GM19023 (cell line): Measurements from ENCODE around the gene CHD9.
"Not testable (repeated sequence)": the region's sequence is repeated elsewhere in the genome, so short reads cannot be mapped to it uniquely, and the experiment has no call there.

Experiments
- ATAC-seq: cut with Tn5 transposase; IDR thresholded peaks from one replicate; pipeline ENCODE4 v1.9.1; 2021; ENCODE audit warnings: mild to moderate bottlenecking, moderate library complexity; ENCODE audit not compliant: unreplicated experiment

Gene CHD9

DNA sequence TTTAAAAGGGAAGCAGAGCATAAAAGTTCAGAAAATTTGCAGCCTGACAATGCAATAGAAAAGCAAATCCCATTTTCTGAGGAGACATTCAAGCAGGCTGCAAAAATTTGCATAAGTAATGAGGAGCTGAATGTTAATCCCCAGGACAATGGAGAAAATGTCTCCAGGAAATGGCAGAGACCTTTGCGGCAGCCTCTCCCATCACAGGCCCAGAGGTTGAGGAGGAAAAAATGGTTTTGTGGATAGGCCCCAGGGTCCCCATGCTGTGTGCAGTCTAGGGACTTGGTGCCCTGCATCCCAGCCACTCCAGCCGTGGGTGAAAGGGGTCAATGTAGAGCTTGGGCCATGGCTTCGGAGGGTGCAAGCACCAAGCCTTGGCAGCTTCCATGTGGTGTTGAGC, 19.5 kb downstream of the CHD9 start:
- ATAC-seq: not testable (repeated sequence)

DNA sequence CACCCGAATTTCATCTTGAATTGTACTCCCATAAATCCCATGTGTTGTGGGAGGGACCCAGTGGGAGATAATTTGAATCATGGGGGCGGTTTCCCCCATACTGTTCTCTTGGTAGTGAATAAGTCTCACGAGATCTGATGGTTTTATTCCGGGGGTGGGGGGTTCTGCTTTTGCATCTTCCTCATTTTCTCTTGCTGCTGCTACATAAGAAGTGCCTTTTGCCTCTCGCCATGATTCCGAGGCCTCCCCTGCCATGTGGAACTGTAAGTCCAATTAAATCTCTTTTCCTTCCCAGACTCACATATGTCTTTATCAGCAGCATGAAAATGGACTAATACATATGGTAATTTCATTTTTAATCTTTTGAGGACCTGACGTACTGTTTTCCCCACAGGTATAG, 20.7 kb downstream of the CHD9 start:
- not testable (repeated sequence) for ATAC-seq

DNA sequence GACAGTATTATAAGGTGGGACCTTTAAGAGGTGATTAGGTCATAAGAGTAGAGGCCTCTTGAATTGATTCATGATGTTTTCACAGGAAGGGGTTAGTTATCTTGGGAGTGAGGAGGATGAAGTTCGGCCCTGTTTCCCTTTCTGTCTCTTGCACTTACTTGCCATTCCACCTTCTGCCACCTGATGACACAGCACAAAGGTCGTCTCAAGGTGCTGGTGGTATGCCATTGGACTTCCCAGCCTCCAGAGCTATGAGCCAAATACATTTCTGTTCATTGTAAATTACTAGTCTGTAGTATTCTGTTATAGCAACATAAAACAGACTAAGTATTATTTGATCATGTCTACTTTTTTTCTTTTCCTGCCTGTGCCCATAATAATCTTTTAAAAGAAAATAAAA, 23.5 kb downstream of the CHD9 start:
- no peak for ATAC-seq

DNA sequence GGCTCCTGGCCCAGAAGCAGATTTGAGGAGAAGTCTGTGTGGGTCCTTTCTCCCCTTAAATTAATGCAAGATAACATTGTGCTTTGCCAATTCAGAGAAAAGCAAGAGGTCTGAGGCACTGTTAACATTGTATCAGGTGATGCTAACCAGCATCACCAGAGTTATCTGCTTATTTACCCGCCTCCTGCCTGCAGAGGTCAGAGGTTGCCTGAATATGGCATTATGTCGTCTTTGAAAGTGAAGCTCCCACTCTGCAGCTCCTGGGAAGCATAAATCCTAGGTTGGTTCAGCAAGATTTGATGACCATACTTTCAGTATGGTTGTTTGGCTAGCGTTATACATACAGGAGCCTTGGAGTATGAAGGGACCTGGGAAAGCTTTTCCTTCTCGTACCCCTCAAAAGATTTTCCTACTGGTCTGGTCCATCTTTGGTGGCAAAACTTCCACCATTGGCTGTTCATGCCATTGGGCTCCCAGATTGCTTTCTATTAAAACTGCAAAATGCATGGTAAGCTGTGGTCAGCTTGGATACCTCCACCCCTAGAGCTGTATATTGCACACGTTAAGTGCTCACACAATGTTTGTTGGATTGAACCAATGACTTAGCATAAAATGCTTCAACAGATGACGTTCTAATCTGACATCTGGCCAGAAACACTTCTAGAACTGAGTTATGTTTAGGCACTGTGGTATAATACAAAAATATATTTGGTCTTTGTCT, 24.1 kb downstream of the CHD9 start:
- ATAC-seq: no peak

DNA sequence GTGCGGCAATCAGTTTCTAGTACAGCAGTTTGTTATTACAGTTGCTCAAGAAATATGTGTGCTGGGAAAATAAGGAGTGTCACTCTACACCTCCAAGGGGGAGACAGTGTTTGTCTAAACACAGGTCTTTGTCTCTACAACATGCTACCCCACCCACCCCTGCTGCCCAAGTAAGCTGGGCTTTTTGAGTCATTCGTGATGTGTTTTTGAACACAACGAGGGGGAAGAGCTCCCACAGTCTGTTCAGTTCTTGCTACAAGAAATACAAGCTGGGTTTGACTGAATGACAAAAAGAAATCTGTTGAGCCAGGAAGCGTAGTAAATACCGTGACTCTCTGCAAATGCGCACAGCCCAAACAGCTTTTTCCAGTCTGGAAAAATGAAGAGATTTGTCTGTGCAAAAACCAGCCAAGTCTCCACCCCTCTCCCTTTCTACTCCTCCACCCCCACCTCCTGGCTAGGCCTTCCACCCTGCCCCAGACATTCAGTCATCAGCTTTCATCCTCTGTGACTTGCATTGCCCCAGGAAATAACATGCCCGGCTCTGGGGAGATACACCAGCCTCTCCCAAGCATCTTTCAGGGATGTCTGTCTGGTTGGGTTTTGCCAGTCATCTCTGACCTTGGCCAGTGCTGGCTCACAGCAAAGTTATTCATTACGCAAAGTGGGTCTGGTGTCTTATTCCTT, 25.7 kb downstream of the CHD9 start:
- ATAC-seq: no peak

DNA sequence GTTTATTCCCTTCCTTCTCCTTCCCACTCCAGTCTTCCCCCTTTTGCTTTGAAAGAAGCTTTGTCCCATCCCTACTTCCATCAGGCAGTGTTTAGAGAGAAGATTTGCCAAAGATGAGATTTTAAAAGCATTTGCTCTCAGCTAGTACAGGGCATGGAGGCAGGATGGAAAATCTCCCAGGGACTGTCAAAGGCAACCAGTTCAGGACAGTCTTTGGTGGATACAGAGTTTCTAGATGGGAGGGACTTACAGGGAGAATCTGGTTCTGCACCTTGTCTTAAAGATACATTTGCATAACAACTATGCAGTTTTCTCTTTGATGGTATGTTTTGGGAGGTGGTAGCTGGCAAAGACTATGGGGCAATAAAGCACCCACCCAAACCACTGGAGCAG, 26.2 kb downstream of the CHD9 start:
- no peak for ATAC-seq

DNA sequence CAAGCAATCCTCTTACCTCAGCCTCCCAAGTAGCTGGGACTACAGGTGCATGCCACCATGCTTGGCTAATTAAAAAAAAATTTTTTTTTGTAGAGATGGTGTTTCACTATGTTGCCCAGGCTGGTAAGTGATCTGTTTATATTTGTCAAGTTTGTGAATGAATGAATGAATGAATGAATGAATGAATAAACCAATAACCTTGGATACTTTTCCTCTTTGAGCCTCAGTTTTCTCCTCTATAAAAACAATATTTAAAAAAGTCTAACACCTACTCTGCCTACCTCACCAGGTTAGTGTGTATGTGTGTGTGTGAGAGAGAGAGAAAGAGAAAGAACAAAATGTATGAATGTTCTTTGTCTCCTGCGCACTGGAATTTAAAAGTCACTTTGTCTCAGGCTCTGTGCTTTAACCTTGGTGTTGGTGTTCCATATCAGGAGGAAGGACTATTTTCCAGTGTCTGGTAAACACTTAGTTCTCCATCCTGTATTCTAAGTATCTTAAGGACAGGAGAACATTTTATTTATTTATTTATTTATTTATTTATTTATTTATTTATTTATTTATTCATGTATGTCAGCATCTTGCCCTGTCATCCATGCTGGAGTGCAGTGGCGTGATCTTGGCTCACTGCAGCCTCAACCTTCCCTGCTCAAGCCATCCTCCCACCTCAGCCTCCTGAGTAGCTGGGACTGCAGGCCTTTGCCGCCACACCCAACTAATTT, 27.1 kb downstream of the CHD9 start:
- no peak for ATAC-seq

DNA sequence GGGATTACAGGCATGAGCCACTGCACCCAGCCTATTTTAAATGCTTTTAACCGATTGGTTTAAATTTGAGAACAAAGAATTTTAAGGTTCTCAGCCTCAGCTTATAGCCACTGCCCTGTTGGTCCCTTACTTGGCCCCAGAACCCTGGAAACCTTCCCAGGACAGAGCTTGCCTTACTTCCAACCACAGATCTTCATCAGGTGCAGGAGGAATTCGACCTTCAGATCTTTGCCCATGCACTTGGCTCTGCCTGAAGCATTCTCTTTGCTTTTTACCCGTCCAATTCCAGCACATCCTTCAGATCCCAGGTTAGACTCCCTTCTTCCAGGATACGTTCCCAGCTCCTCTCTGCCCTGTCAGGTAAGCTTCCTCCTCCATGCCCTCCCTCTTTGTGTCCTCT, 27.7 kb downstream of the CHD9 start:
- no peak for ATAC-seq

DNA sequence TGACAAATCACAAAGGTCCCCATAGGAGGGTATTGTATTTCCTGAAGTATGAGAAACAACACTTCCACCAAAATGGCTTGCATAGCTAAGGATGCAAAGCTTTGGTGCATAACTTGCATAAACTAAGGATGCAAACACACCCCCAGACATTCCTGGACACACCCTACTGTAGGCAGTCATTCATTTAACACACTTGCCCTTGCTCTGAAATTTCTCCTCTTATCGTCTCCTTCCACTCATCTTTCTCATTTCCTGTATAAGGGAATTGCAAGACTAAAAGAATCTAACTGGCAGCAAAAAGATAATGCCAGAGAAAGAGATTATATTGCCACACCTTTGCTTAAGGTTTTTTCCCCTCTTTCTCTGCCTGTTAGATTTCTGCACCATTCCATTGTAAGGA, 28.3 kb downstream of the CHD9 start:
- ATAC-seq: no peak

DNA sequence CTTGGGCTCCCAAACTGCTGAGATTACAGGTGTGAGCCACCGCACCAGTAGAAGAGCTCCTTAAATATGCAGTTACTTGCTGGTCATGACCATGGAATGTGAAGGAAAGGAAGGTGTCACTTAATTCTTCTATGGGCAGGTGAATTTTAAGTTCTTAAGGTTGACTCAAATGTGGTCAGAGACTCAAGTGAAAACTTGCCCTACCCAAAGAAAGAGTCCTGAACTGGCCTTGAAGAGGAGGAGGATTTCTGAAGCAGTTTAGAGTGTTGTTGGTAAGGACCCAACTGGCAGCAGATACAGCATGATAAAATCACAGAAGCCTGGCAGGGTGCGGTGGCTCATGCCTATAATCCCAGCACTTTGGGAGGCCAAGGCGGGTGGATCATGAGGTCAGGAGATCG, 29.4 kb downstream of the CHD9 start:
- ATAC-seq: no peak

DNA sequence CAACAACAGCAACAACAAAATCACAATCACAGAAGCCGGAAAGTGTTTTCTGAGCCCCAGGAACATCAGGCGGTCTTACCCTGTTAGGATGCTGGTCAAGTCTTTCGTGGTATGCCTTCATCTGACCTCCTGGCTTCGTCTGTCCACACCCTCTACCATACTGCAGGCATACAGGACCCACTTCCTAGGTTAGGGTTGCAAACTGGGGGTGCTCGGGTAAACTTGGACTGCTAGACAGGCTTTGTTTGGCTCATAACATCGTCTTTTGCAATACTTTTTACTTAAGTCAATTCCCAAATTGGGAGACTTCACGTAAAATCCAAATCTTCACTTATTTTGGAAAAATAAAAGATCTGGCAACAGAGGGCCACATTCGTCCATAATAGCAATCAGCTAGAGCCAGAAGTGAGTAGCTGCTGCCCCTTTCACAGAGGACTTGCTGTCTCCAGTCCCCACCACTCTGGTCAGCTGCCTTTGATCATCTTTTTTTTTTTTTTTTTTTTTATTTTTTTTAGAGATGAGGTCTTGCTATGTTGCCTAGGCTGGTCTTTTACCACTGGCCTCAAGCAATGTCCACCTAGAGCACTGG, 30.0 kb downstream of the CHD9 start:
- no peak for ATAC-seq

DNA sequence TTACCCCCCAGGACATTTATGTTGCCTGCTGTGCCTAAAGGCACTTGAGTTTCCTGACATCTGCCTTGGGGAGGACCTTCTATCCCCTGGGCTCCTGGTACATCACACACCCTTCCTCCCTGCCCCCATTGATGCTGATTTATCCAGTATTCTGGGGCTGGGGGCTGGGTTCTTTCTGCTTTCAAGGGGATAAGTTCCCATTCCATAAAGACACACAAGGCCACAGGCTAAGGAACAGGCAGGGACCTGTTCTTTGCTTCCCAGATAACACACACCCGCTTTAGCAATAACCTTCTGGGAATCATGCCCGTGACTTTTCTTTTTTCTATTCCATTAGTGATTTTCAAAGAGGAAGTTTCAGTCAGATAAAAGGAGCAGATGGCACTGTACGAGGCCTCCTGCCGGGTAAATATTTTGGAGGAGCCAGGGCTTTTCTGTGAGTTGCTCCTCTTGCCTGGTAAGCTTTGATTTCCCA, 30.6 kb downstream of the CHD9 start:
- ATAC-seq: no peak

DNA sequence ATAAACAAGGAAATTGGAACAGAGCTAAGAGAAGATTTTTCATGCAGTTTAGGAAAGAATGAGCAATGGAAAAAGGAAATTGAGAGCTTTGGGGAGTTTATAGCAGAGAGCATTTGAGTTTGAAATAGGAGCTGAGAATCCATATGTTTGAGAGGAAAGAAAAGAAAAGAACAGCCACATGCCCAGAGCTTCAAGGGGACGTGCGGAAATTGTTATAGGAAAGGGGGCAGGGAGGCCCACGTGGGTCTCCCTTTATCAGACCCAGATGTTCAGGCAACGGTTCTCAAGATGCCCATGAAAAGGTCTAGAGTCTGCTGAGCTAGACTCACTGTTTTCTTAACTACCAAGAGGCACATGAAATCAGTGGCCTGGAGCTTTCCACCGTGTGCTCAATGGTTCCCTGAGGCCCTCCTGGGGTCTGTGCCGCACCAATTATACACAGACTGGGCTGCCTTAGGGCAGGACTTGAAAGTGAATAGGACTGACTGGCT, 31.2 kb downstream of the CHD9 start:
- ATAC-seq: no peak

DNA sequence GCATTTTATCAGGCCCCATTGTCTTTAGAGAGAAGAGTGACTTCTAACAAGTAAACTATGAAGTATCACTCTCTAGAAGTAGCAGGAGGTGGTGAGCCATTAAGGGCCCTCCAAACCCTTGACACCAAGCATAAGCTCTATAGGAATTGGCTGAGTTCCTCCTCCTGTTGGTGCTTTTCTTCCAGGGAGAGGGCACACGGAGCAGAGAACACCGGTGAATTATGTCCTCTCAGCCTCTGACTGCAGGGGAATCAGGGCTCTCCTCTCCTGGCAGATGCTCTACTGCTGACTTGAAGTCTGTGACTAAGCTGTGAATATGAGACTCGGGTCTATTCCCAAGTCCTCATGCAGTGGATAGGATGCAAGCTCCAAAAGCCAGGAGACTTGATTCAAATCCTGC, 32.3 kb downstream of the CHD9 start:
- ATAC-seq: no peak

DNA sequence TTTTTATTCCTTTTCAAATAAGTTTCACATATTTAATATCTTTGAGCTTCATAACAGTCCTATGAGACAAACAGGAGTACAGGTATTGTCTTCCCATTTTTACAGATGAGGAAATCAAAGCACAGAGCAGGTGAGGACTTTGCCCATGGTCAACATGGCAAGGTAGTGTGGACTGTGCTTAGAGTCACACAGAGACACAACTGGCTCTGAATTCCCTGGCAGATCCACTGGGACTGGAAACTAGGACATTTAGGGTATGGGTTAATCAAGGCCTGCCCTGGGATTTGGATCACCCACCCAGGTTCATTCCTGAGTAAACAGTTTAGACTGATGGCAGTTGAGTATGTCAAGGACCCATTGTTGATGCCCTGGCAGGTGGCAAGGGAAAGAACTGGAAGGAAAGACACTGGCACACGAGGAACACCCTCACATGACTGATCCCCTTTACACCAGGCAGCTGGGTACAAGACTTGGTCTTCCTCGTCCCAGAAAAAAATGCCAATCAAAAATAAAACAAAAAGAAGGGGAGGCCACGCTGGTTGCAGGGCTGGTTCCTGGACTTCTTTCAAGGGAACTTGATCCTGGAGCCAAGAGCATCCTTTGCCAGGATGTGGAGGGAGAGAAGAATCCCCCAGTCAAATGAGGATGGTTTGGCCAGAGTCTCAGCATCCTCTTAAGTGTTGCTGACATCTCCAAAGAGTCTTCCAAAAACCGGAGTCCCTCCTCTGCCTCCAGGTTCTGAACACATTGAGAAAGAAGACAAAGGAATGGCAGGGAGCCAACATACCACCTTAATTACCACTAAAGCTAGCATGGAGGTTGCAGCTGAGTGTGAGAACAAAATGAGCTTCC, 34.9 kb downstream of the CHD9 start:
- no peak for ATAC-seq

DNA sequence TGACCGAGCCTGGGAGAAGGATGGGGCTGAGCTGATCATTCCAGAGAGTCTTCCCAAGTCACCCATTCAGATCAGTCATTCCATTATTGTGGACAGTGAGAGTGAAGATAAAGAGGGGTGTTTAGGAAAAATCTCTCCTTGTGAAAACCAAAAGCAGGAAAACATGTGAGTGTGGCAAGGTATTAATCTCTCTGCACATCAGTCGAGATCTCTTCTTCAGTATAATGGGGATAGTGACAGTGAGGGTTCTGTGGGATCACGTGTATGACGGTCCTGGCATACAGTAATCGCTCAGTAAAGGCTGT, 35.4 kb downstream of the CHD9 start:
- ATAC-seq: no peak

DNA sequence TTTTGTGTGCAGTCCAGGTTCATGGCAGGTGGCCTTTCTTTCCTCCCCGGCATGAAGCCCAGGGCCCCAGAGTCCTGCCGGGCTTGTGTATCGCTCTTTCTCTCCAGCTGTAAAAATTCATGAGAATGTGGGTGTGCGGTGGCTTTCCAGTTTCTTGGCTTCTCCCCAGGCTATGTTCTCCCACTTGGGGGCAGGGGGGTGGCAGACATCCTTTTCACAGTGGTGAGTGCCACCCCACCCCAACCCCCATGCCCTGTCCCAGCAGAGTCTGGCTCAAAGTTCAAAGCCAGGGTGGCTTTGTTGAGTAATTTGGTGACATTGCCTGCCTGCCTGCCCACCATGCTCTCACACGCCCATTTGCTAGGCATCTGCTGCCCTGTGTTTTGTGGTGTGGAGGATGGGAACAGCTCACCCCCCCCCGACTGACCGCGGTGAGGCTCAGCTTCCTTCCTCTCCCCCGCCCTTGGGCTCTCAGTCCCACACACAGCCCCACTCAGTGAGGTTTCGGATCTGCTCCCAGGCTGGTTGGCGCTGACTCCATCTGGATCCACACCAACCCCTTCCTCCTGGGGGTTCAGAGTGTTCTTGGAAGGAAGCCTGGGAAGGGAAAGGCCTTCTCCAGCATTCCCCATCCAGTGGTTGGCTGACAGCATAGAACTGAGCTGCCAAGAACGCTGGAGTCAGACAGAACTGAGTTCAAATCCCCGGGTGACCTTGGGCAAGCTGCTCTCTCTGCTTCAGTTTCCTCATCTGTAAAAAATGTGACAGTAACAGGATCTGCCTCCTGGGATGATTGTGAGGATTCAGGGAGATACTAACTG, 36.0 kb downstream of the CHD9 start:
- ATAC-seq: peak; percentile 53

DNA sequence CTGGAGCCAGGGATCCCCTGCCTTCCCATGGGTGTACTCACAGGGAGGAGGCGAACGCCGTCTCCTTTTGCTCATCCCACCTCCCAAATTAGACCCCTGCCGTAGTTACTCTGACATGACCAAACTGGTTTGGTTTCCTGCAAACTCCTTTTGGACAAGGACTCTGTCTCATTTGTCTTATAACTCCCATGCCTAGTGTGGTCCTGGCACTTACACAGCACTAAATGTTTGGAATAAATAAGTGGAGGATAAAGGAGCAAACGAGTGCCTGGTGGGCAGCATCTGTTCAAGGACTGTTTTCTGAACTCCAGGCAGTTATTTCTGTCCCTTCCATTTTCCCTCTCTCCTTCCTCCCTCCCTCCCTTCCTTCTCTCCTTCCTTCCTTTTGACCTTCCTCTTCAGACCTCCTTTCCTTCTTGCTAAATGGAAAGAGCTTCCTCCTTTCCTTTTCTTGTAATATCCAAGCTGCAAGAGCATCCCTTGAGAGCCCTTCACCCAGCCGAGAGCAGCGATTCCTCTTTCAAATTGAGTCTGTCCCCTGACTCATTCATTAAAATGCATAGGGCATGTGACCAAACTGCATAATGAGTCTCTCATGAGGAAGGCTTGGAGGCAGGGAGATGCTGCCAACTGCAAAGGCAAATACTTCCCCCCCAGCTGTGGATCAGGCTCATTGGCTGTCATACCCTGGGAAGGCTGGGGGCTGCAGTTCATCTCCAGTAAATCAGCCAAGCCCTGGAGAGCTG, 36.8 kb downstream of the CHD9 start:
- ATAC-seq: peak; percentile 51

DNA sequence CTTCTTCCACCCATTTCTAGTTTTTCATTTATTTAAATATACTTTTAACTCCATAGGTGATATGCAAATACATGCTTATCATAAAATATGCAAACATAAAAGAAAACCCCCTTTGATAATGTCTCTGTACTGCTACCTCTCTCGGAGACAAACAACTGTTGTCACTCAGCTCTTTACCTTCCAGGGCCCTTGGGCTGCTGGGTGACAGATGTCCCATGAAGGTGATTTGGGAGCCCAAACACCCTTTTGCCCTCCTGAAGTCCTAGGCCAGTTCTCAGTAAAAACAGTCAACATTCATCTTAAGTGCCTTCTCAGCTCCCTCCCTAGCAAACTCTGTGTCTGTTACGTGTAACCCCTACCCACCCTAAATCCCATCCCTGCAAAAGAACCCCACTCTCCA, 37.5 kb downstream of the CHD9 start:
- no peak for ATAC-seq
